Activated CD8-positive, alpha-beta memory T cell treated with anti-CD3 and anti-CD28 coated beads for 36 hours (primary cell): Measurements from ENCODE around the gene HOXA13. TPM values are rescaled to one million over a fixed set of nuclear protein-coding genes. Genes with fewer than 3 reads are reported as not detected.

ENCODE experiments used
- CTCF ChIA-PET: fragments of 350-600 bp; sonication (Branson Sonifier 250); formaldehyde crosslinking; loops from one replicate; lab custom pipeline; 2021; ENCODE audit warnings: antibody characterized with exemption; lab: Charles Lee
- POLR2A ChIA-PET: fragments of 350-600 bp; sonication (Branson Sonifier 250); formaldehyde crosslinking; loops from one replicate; lab custom pipeline; 2021; ENCODE audit warnings: antibody characterized with exemption; lab: Charles Lee
- total RNA-seq, 2 experiments: library from RNA; stranded (reverse); gene quantifications; one replicate each; pipeline ENCODE4 v1.2.3, GENCODE V29; 2021

Gene HOXA13
- total RNA-seq, 2 experiments from 2014 or later: not detected

DNA sequence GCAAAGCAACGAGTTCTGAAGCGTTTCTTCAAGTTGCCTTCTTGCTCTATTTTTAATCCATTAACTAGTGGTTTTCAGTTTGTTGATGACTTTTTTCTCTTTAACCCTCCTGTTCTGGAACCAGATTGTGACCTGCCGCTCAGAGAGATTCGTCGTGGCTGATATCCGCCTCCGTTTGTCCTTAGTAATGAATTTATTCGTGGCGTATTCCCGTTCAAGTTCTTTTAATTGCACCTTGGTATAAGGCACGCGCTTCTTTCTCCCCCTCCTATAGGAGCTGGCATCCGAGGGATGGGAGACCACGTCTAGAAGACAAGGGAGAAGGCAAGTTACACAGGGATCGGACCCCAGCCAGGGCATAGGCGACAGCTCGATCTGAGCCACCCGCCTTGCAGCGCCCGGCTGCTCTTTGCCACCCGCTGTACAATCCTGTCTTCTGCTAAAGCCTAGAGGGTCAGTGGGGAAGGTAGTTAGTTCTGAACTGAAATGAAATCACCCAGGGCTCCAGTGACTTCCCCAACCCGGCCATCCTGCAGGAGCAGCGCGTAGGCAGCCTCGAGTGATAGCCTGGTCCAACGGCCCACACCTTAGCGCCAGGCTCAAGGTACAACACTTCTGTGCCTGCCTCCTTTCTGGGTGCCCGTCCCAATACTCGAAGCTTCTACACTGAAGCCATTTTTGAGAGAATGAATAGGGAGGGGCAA, 1.6 kb downstream of the HOXA13 start:
- ChIA-PET CTCF (interaction anchor here (0.6 to 3.6 kb wide), 6 partner anchors 9 to 447 kb away, joined by 3 to 12 read pairs (median 4); no protein-coding TSS in a partner anchor), POLR2A (no interaction called here)

DNA sequence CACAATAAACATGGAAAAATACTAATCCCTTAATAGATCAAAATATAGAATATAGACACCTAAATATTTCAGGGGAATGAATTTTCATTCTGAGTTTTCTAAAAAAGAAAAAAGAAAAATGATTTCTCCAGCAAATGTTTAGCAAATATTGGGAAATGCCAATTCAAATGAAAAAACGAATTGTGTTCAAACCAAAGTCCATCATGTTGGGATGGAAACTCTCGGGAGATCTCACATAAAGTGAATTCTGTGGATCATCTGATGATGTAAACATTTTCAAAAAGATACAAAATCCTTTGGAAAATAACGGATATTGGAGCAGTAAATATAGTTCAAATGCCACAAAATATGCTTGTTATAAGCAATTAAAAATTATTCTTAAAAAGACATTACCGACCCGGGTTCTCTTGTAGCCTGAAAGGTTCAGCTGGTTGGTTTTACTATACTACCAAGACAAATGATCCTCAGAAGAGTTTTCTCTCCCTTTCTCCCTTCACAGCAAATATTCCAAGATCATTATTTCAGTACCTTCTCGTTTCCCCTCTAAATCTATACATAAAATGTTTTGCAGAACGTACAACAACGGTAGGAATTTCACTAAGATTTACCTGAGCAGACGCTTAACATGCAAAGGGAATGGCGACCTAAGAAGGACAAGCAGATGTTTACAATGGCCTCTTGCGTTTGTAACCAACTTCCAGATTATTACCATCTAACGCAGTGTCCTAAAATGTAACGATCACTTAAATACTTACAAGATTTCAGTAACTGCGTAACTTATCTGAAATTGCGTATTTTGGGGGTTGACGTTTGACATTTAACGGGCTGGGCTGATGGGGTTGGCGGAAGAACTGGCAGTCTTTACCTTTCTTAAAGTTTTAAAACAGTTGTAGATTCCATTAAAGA, 2.5 kb downstream of the HOXA13 start:
- ChIA-PET POLR2A (no interaction called here), CTCF (interaction anchor here (0.6 to 3.6 kb wide), 2 partner anchors 8 to 448 kb away, joined by 5 to 12 read pairs; no protein-coding TSS in a partner anchor)

DNA sequence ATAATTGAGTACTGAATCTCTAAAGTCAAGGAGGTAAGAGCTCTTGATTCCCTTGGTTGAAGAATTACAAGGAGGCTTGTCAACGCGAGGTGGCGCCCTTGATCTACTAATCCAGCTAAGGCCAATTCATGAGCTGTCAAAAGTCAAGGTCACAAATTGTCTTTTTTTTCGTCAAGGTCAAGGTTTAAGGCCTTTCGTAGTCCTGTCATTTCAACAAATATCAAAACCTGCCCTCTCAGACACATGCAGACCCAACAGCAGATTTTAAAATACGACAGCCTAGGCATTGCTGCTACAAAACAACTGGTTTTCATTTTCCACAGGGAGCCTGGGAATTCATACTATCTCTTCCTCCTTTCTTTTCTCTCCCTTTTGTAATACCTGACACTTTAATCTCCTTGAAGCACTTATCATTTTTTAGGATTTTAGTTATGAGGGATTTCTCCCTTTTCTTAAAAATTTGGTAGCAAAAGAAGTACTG, 3.6 kb downstream of the HOXA13 start:
- CTCF ChIA-PET: interaction anchor here (0.6 to 1.5 kb wide), 10 partner anchors 10 to 897 kb away, joined by 3 to 7 read pairs (median 4); partner anchors contain the start of gene HOXA11

GRCh38 chr7:27194686-27195379, 5.1 kb downstream of the HOXA13 start:
- POLR2A ChIA-PET: no interaction called here
- CTCF ChIA-PET: interaction anchor here (1.5 to 1.6 kb wide), 3 partner anchors 16 to 725 kb away, joined by 4 to 7 read pairs (median 5); partner anchors contain the start of gene HOXA10

More for the DNA sequence above, 3.6 kb downstream of the HOXA13 start:
- POLR2A ChIA-PET: interaction anchor here (0.6 kb wide), 1 partner anchor 1097 kb away, joined by 3 read pairs; no protein-coding TSS in a partner anchor

DNA sequence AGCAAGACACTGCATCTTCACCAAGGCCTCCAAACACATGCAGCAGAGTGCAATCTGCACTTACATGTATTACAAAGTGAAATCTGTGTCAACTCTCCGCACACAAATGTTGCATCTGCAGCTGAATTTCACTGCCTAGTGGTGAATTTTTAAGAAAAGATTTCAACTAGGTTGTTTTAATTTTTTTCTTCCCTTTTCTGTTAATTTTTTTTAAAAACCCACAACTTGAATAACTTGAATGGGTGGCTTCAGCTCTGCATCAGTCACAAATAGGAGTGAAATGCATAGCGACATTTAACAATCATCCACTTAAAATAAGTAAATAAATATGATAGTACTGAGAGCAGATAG, 5.9 kb downstream of the HOXA13 start:
- ChIA-PET POLR2A (no interaction called here), CTCF (no interaction called here)

GRCh38 chr7:27193335-27194001, 6.4 kb downstream of the HOXA13 start:
- ChIA-PET CTCF (no interaction called here), POLR2A (no interaction called here)

DNA sequence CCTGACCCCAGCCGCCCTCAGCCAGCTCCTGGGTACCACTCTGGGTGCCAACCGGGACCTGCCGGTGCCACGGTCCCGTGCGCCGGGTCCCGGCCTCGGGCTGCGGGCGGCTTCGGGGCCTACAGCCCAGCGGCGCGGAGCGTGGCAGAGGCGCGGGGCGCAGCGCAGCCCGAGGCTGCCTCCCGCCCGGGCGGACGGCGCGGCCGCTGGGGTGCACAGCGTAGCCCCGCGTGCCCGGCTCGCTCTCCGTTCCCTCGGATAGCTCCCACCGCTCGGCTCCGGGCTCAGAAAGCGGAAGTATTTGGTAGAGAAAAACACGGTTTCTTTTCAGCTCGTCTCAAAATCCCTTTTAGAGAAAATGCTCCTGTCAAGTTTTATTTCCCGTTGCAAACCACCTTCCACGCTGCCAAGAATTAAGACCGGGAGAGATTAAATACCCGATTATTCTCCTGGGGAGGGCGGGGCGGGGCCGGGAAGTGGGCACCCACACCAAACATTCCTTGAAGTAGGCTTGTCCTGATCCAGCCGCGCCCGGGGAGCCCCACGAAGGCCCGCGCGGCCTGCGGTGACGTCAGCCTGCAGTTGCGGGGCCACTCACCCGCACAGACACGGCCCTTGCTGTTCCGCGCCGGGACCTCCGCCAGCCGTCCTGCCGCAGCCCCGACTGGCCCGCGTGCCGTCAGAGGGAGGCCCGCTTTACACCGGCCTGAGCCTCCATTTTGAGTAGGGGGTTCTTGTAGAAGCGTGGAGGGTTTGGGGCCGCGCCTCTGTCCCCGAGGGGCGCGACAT, 7.2 kb downstream of the HOXA13 start:
- ChIA-PET POLR2A (interaction anchor here (0.7 kb wide), 1 partner anchor 68 kb away, joined by 6 read pairs; no protein-coding TSS in a partner anchor), CTCF (interaction anchor here (0.6 to 0.7 kb wide), 2 partner anchors 31 to 734 kb away, joined by 3 read pairs; no protein-coding TSS in a partner anchor)

DNA sequence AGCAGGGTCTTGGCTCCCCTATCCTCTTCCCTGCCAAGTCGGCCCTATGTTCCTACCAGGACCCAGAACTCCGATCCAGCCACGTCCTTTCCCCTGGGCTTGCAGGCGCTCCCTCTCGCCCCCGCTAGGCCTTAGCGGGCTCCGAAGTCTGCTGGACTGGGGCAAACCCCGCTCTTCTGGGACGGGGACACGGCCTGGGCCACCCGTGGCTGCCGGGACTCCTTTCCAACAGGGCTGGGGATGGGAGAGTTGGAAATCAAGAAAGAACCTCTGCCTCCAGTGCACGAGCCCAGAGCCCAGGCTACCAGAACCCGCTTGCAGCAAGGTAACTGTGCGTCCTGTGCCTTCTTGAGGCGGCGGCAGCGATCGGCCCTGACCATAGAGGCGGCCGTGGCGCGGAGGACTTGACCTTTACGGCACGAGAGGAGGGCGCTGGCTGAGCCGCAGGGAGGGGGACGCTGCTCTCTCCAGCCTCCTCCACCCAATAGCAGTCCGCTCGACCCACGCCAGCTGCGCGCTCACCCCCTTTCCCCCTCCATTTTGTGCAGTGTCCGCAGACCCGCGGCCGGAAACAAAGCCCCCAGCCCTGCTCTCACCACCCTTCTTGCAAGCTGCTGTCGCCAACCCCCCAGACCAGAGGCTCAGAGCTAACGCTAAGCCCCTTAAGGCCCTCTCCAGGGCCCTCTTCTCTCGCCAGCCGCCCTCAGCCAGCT, 7.9 kb downstream of the HOXA13 start:
- ChIA-PET CTCF (interaction anchor here (0.6 to 1.3 kb wide), 3 partner anchors 31 to 734 kb away, joined by 3 read pairs; partner anchors contain the start of gene HOXA3), POLR2A (interaction anchor here (0.7 kb wide), 1 partner anchor 68 kb away, joined by 6 read pairs; no protein-coding TSS in a partner anchor)

DNA sequence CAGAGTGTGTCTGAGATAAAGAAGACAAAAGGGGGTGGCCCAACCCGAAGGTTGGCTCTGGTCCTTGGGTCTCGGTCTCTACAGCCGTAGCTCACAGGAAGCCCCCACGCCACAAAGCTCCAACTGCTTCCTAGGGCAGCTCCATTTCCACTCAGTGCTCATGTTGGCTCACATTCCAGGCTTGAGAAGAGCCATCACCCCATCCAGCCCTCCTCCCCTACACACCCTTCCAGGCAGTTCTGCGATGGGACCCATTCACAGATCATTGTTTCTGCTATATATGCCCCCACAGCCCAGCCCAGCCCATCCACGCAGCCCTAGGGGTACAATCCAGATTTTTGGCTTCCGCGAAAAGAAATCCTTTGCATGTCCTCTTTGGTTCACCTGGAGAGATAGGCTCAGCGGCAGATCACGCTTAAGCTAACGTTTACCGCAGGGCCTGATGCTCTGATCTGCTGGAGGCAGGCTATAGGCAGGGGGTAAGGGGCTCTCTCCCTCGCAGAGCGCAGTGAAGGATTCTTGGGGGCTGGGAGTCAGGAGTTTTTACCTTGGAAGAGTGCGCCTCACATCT, 8.6 kb downstream of the HOXA13 start:
- CTCF ChIA-PET: interaction anchor here (1.3 to 3.7 kb wide), 3 partner anchors 8 to 39 kb away, joined by 3 to 12 read pairs (median 10); partner anchors contain the start of genes HOXA13 and HOXA3
- POLR2A ChIA-PET: interaction anchor here (0.6 kb wide), 1 partner anchor 943 kb away, joined by 3 read pairs; no protein-coding TSS in a partner anchor

- ChIA-PET CTCF (interaction anchor here (1.8 to 3.7 kb wide), 2 partner anchors 9 to 11 kb away, joined by 10 to 12 read pairs; partner anchors contain the start of gene HOXA13), POLR2A (no interaction called here)
These were observed 9.7 kb downstream of the HOXA13 start for GRCh38 chr7:27189997-27190748.

DNA sequence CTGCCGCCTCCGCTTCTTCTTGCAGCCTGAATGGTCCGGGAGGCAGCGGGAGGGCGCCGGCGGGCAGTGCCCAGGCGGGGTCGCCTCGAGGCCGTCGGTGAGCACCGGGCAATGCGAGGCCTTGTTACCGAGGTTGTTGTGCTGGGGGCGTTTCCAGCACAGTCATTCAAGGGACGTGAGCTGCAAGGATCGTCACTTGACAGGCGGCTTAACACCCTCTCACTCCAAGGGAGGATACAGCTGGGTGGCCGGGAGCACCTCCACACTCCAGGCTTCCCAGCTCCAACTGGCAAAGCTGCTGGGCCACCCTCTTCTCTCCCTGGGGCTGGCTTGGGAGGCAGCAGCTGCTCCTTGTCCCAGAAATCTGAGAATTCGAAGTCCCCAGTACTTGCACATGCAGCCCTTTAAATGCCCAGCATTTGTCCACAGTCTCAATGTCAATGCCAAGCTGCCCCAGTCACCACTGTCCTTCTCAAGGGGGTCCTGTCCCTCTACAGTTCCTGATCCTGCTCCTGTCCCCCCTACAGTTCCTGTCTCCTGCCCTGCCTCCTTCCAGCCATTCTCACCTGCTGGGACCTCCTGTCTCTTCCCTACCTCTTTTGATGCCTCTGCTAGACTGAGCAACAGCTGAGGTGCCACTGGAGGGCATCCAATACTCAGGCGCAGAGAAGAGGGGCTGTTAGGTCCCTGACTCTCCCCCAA, 10.4 kb downstream of the HOXA13 start:
- ChIA-PET POLR2A (no interaction called here), CTCF (interaction anchor here (1.8 to 3.7 kb wide), 2 partner anchors 10 kb away, joined by 10 to 12 read pairs; partner anchors contain the start of gene HOXA13)

- ChIA-PET CTCF (interaction anchor here (1.3 to 3.7 kb wide), 2 partner anchors 9 to 11 kb away, joined by 4 to 12 read pairs; partner anchors contain the start of gene HOXA13), POLR2A (no interaction called here)
These were observed 11.3 kb downstream of the HOXA13 start for GRCh38 chr7:27188386-27189294.

DNA sequence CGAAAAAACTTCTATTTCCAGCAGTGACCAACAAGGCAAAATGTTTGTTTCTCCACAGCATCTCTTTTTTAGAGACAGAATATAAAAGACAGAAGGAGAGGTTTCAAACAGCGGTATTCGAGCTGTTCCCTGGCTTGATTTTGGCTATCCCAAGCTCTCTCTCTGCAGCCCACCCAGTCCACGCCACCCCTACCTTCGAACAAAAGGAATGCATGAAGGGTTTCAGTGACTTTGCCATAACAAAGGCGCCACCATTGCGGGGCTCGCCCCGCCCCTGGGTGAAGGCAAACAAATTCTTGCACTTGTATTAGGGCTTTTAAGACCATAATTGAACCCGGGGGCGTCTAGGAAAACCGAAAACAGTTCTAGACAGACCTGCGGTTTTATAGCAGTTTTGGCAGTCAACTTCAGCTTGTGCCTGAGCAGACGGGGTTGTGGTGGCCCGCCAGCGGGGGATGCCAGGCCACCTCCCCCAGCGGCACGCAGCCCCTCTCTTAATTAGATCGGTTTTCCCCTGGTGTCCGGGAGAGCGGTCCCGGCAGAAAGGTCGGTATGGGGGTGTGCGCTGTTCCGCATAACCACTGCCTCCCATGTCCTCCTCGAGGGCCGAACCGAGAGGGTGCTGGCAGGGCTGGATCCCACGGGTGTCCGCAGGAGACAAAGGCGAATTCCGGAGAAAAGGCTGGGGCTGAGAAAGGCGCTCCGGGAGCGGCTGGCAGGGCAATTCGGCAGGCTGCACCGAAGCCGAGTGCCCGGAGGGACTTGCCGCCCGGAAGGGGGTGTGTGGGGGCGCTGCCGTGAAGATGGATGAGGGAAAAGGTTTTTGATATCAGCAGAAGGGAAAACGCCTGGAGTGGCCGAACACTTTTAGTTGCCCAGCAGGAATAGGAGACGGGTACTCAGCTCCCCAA, 12.2 kb downstream of the HOXA13 start:
- CTCF ChIA-PET: interaction anchor here (1.3 to 3.7 kb wide), 4 partner anchors 8 to 27 kb away, joined by 4 to 12 read pairs (median 5); partner anchors contain the start of gene HOXA13
- POLR2A ChIA-PET: no interaction called here
